HEK293 (cell line): ENCODE data around the gene SEPTIN12.

Source experiments
- CTCF ChIA-PET: fragments of 350-600 bp; formaldehyde crosslinking; extraction: SDS; loops from one replicate; lab custom pipeline; 2021; ENCODE audit warnings: antibody characterized with exemption; lab: Yijun Ruan, JAX
- POLR2A ChIA-PET: fragments of 300-600 bp; formaldehyde crosslinking; extraction: SDS; loops from one replicate; lab custom pipeline; 2020; ENCODE audit warnings: antibody characterized with exemption, inconsistent platforms; lab: Yijun Ruan, JAX
- H3K27ac ChIP-seq: fragments of 200-500 bp; sonication (Bioruptor generic); 2 replicates; pipeline ENCODE4 v1.5.1; 2014; ENCODE audit warnings: low read depth, low read length, control low read depth, inconsistent platforms; ENCODE audit errors: extremely low read depth
- H3K36me3 ChIP-seq, 2 experiments: fragments of 200-500 bp in 1 of 2; sonication (Bioruptor generic) in 1 of 2; 1 replicate in 1 of 2; 2 replicates in 1 of 2; pipeline ENCODE4 v1.5.1; 2014 to 2017; ENCODE audit warnings: inconsistent platforms in 2 of 2, low read length in 2 of 2; ENCODE audit not compliant: control insufficient read depth in 2 of 2, insufficient read depth in 1 of 2
- H3K4me1 ChIP-seq: fragments of 200-500 bp; sonication (Bioruptor generic); 2 replicates; pipeline ENCODE4 v1.5.1; 2014; ENCODE audit warnings: mild to moderate bottlenecking, low read length, inconsistent platforms; ENCODE audit not compliant: control insufficient read depth, insufficient read depth
- H3K4me3 ChIP-seq: 2 replicates; pipeline ENCODE4 v1.5.1; 2011; ENCODE audit warnings: low read depth, mild to moderate bottlenecking, control low read depth, low read length, moderate library complexity
- H3K9me3 ChIP-seq: fragments of 200-500 bp; sonication (Bioruptor generic); 2 replicates; pipeline ENCODE4 v1.5.1; 2014; ENCODE audit warnings: low read depth, low read length, inconsistent platforms; ENCODE audit not compliant: control insufficient read depth, insufficient read depth
- BCL11A ChIP-seq: fragments of 450-650 bp; formaldehyde crosslinking; IDR thresholded peaks from 2 replicates; pipeline ENCODE4 v1.5.1; 2016; ENCODE audit warnings: low read depth, missing biosample characterization, missing genetic modification characterization
- FEZF1 ChIP-seq: fragments of 450-650 bp; formaldehyde crosslinking; IDR thresholded peaks from 2 replicates; pipeline ENCODE4 v1.5.1; 2016; ENCODE audit warnings: missing biosample characterization, missing genetic modification characterization
- KLF16 ChIP-seq: fragments of 450-650 bp; formaldehyde crosslinking; IDR thresholded peaks from 2 replicates; pipeline ENCODE4 v1.5.1; 2017; ENCODE audit warnings: missing biosample characterization, missing genetic modification characterization
- PRDM2 ChIP-seq: fragments of 450-650 bp; formaldehyde crosslinking; IDR thresholded peaks from 2 replicates; pipeline ENCODE4 v1.5.1; 2016; ENCODE audit warnings: missing biosample characterization, missing genetic modification characterization, borderline replicate concordance
- PRDM4 ChIP-seq: fragments of 450-650 bp; formaldehyde crosslinking; IDR thresholded peaks from 2 replicates; pipeline ENCODE4 v1.5.1; 2017; ENCODE audit warnings: missing biosample characterization, missing genetic modification characterization
- TRIM28 ChIP-seq: IDR thresholded peaks from 2 replicates; pipeline ENCODE4 v1.6.1; 2011; ENCODE audit warnings: low read length, control low read depth, borderline replicate concordance
- ZBTB49 ChIP-seq: fragments of 450-650 bp; formaldehyde crosslinking; IDR thresholded peaks from 2 replicates; pipeline ENCODE4 v1.5.1; 2016; ENCODE audit warnings: missing biosample characterization, missing genetic modification characterization, low read depth
- ZNF121 ChIP-seq: fragments of 450-650 bp; formaldehyde crosslinking; IDR thresholded peaks from 2 replicates; pipeline ENCODE4 v1.5.1; 2016; ENCODE audit warnings: missing biosample characterization, missing genetic modification characterization
- ZNF169 ChIP-seq: fragments of 450-650 bp; formaldehyde crosslinking; IDR thresholded peaks from 2 replicates; pipeline ENCODE4 v1.5.1; 2016; ENCODE audit warnings: missing biosample characterization, missing genetic modification characterization
- ZNF19 ChIP-seq: fragments of 450-650 bp; formaldehyde crosslinking; IDR thresholded peaks from 2 replicates; pipeline ENCODE4; 2016; ENCODE audit warnings: missing biosample characterization, missing genetic modification characterization, low read depth
- ZNF211 ChIP-seq: fragments of 450-650 bp; formaldehyde crosslinking; IDR thresholded peaks from 2 replicates; pipeline ENCODE4 v1.5.1; 2016; ENCODE audit warnings: low read depth, missing biosample characterization, missing genetic modification characterization
- ZNF394 ChIP-seq: fragments of 450-650 bp; formaldehyde crosslinking; IDR thresholded peaks from 2 replicates; pipeline ENCODE4 v1.5.1; 2016; ENCODE audit warnings: missing biosample characterization, missing genetic modification characterization, mild to moderate bottlenecking, moderate library complexity, borderline replicate concordance
- ZNF510 ChIP-seq: fragments of 450-650 bp; formaldehyde crosslinking; IDR thresholded peaks from 2 replicates; pipeline ENCODE4 v1.5.1; 2018; ENCODE audit warnings: mild to moderate bottlenecking, missing genetic modification characterization, missing biosample characterization; ENCODE audit not compliant: insufficient replicate concordance
- ZNF529 ChIP-seq: fragments of 450-650 bp; formaldehyde crosslinking; IDR thresholded peaks from 2 replicates; pipeline ENCODE4 v1.5.1; 2017; ENCODE audit warnings: missing genetic modification characterization, missing biosample characterization; ENCODE audit not compliant: insufficient replicate concordance
- ZNF580 ChIP-seq: fragments of 450-650 bp; formaldehyde crosslinking; IDR thresholded peaks from 2 replicates; pipeline ENCODE4 v1.5.1; 2016; ENCODE audit warnings: missing biosample characterization, missing genetic modification characterization
- ZNF660 ChIP-seq: fragments of 450-650 bp; IDR thresholded peaks from 2 replicates; pipeline ENCODE4 v1.5.1; 2018; ENCODE audit warnings: missing biosample characterization, mild to moderate bottlenecking, missing genetic modification characterization
- ZNF677 ChIP-seq: fragments of 450-650 bp; IDR thresholded peaks from 2 replicates; pipeline ENCODE4 v1.5.0; 2018; ENCODE audit warnings: missing biosample characterization, mild to moderate bottlenecking, missing genetic modification characterization, moderate library complexity
- ZNF791 ChIP-seq: fragments of 450-650 bp; formaldehyde crosslinking; IDR thresholded peaks from 2 replicates; pipeline ENCODE4 v1.5.1; 2016; ENCODE audit warnings: missing biosample characterization, missing genetic modification characterization
- ZNF837 ChIP-seq: fragments of 450-650 bp; formaldehyde crosslinking; IDR thresholded peaks from 2 replicates; pipeline ENCODE4 v1.5.1; 2016; ENCODE audit warnings: missing biosample characterization, missing genetic modification characterization

SEPTIN12 gene

GRCh38 chr16:4811242-4811641, 23.1 kb upstream of the SEPTIN12 start:
- no peaks in the 10 kb centered on the region for H3K9me3 ChIP-seq
- H3K27ac ChIP-seq = no peak overlapping the region
- peaks cover 47 to 73% of the 10 kb centered on the region in 2 experiments for H3K36me3 ChIP-seq
- no peak overlapping the region for H3K4me3 ChIP-seq
- CTCF ChIA-PET = no interaction called here
- TF ChIP-seq ZNF394 (tag by site-specific recombination) = no peak
- TF ChIP-seq ZNF660 (tag by site-specific recombination) = no peak
- TF ChIP-seq ZNF580 = no peak
- no peak for TF ChIP-seq ZNF510 (tag by site-specific recombination)
- no peak for TF ChIP-seq ZNF211 (tag by site-specific recombination)
- no peak for TF ChIP-seq ZNF529 (tag by site-specific recombination)
- TF ChIP-seq KLF16 (tag by site-specific recombination) = no peak
- no peak for TF ChIP-seq ZNF677
- TF ChIP-seq ZNF19 = no peak
- no peak for TF ChIP-seq FEZF1 (tag by site-specific recombination)
- no peak for TF ChIP-seq ZBTB49 (tag by site-specific recombination)
- H3K4me1 ChIP-seq = no peaks in the 10 kb centered on the region
- POLR2A ChIA-PET = interaction anchor here (1.0 kb wide), 1 partner anchor 9 kb away, joined by 3 read pairs; the partner anchor contains the start of gene ROGDI

GRCh38 chr16:4806280-4806679, 18.1 kb upstream of the SEPTIN12 start:
- ChIA-PET CTCF (interaction anchor here (0.6 to 0.7 kb wide), 2 partner anchors 56 to 98 kb away, joined by 3 read pairs; no protein-coding TSS in a partner anchor), POLR2A (interaction anchor here (1.3 kb wide), 1 partner anchor 72 kb away, joined by 3 read pairs; the partner anchor contains the start of genes ANKS3 and DNAAF8)
- Histone ChIP-seq H3K4me1 (peaks cover 3% of the 10 kb centered on the region; the same call in 1 of the 2 replicates), H3K4me3 (no peak overlapping the region), H3K27ac (no peak overlapping the region), H3K9me3 (no peaks in the 10 kb centered on the region), H3K36me3 (peaks cover 36 to 53% of the 10 kb centered on the region in 2 experiments)
- TF ChIP-seq ZNF121 (tag by site-specific recombination) (peak; percentile 99), PRDM4 (tag by site-specific recombination) (no peak)

- POLR2A ChIA-PET = interaction anchor here (1.2 kb wide), 1 partner anchor 36 kb away, joined by 3 read pairs; no protein-coding TSS in a partner anchor
- Histone ChIP-seq H3K36me3 (peaks cover 34 to 49% of the 10 kb centered on the region in 2 experiments), H3K9me3 (no peaks in the 10 kb centered on the region), H3K27ac (no peak overlapping the region), H3K4me1 (peaks cover 3% of the 10 kb centered on the region; the same call in 1 of the 2 replicates), H3K4me3 (no peak overlapping the region)
- CTCF ChIA-PET = no interaction called here
- no peak for TF ChIP-seq BCL11A
- no peak for TF ChIP-seq ZNF791 (tag by site-specific recombination)
- TF ChIP-seq ZNF837 (tag by site-specific recombination) = no peak
- TF ChIP-seq PRDM2 = no peak
- no peak for TF ChIP-seq ZNF169
- TF ChIP-seq TRIM28 = no peak
Measured at GRCh38 chr16:4805231-4805630, 17.1 kb upstream of the SEPTIN12 start.
